ENCODE measurements around the gene INSM2.
A peak's percentile ranks its signal among the peaks of the same experiment; 100 is the strongest.

Gene INSM2

GRCh38 chr14:35533357-35534207 is at the start of gene INSM2:
TSS of gene INSM2 (plus strand) at chr14:35534164. CDS start at chr14:35534253, 89 bp downstream.
- peak; percentile 40 to 79 for DNase-seq (ENCODE audit: low read depth in 2 of 2)

GRCh38 chr14:35492569-35493014 is 41.4 kb upstream of the INSM2 start:
- DNase-seq (ENCODE audit: low read depth in 2 of 2): no peak

- DNase-seq (ENCODE audit: low read depth in 2 of 2): no peak
These were observed 38.7 kb upstream of the INSM2 start for GRCh38 chr14:35495278-35495677.

- no peak for DNase-seq (ENCODE audit: low read depth in 2 of 2)
These were observed 34.8 kb upstream of the INSM2 start for GRCh38 chr14:35499180-35499579.

GRCh38 chr14:35503646-35504045 is 30.3 kb upstream of the INSM2 start:
- DNase-seq (ENCODE audit: low read depth in 2 of 2): no peak

- DNase-seq (ENCODE audit: low read depth in 2 of 2): no peak
These were observed 29.7 kb upstream of the INSM2 start for GRCh38 chr14:35504260-35504659.

- DNase-seq (ENCODE audit: low read depth in 2 of 2): no peak
These were observed 27.5 kb upstream of the INSM2 start for GRCh38 chr14:35506461-35506860.

- no peak for DNase-seq (ENCODE audit: low read depth in 2 of 2)
These were observed 27.0 kb upstream of the INSM2 start for GRCh38 chr14:35506927-35507326.

- no peak for DNase-seq (ENCODE audit: low read depth in 2 of 2)
These were observed 24.1 kb upstream of the INSM2 start for GRCh38 chr14:35509846-35510245.

- DNase-seq (ENCODE audit: low read depth in 2 of 2): no peak
These were observed 21.2 kb upstream of the INSM2 start for GRCh38 chr14:35512765-35513164.

GRCh38 chr14:35515916-35516315 is 18.0 kb upstream of the INSM2 start:
- no peak for DNase-seq (ENCODE audit: low read depth in 2 of 2)

- DNase-seq (ENCODE audit: low read depth in 2 of 2): no peak
These were observed 14.0 kb upstream of the INSM2 start for GRCh38 chr14:35519986-35520385.

- no peak for DNase-seq (ENCODE audit: low read depth in 2 of 2)
These were observed 8.3 kb upstream of the INSM2 start for GRCh38 chr14:35525695-35526094.

GRCh38 chr14:35526962-35527361 is 7.0 kb upstream of the INSM2 start:
- no peak for DNase-seq (ENCODE audit: low read depth in 2 of 2)

- DNase-seq (ENCODE audit: low read depth in 2 of 2): no peak
These were observed 1.8 kb upstream of the INSM2 start for GRCh38 chr14:35531960-35532747.

GRCh38 chr14:35532783-35533356 is 1.1 kb upstream of the INSM2 start:
- no peak for DNase-seq (ENCODE audit: low read depth in 2 of 2)

- DNase-seq (ENCODE audit: low read depth in 2 of 2): no peak
These were observed 376 bp downstream of the INSM2 start for GRCh38 chr14:35534208-35534872.

GRCh38 chr14:35534873-35535482 is 1.0 kb downstream of the INSM2 start:
- peak in 1 of 2 experiments; percentile 50 for DNase-seq (ENCODE audit: low read depth in 2 of 2)

- DNase-seq (ENCODE audit: low read depth in 2 of 2): no peak
These were observed 1.6 kb downstream of the INSM2 start for GRCh38 chr14:35535483-35536112.

GRCh38 chr14:35539969-35540368 is 6.0 kb downstream of the INSM2 start:
- no peak for DNase-seq (ENCODE audit: low read depth in 2 of 2)

- DNase-seq (ENCODE audit: low read depth in 2 of 2): no peak
These were observed 9.0 kb downstream of the INSM2 start for GRCh38 chr14:35543006-35543405.

Data from stimulated activated CD4-positive, alpha-beta T cell treated with anti-CD3 and anti-CD28 coated beads, Interleukin-12 subunit alpha, Interleukin-12 subunit beta, amount 100 ng/mL, for 24 hours (primary cell).